H1 (cell line): ENCODE measurements around the gene NMUR1.

Source experiments
- BRCA1 ChIP-seq: IDR thresholded peaks from 2 replicates; pipeline ENCODE4 v1.6.1; 2012; ENCODE audit warnings: low read depth, low read length, improper control_type of control experiment
- CHD1 ChIP-seq: IDR thresholded peaks from 2 replicates; pipeline ENCODE4 v1.6.1; 2012; ENCODE audit warnings: low read depth, low read length, improper control_type of control experiment
- CHD2 ChIP-seq: IDR thresholded peaks from 2 replicates; pipeline ENCODE4 v1.6.1; 2012; ENCODE audit warnings: low read length, improper control_type of control experiment
- CREB1 ChIP-seq: IDR thresholded peaks from 2 replicates; pipeline ENCODE4 v1.6.1; 2012; ENCODE audit warnings: inconsistent platforms
- CTCF ChIP-seq, 3 experiments: IDR thresholded peaks; 1 replicate in 2 of 3; 2 replicates in 1 of 3; pipeline versions ENCODE4 v1.5.1 to v1.6.1; 2011; ENCODE audit warnings: low read length in 3 of 3, mild to moderate bottlenecking in 3 of 3, inconsistent platforms in 2 of 3, low read depth in 1 of 3, moderate library complexity in 1 of 3; ENCODE audit not compliant: insufficient read depth in 1 of 3; ENCODE audit errors: control extremely low read depth in 1 of 3
- EGR1 ChIP-seq: IDR thresholded peaks from 2 replicates; pipeline ENCODE4 v1.6.1; 2011; ENCODE audit warnings: low read depth, low read length, borderline replicate concordance
- EZH2 ChIP-seq: fragments of 200-600 bp; sonication (generic); IDR thresholded peaks from 2 replicates; pipeline ENCODE4 v1.7.1; 2012; ENCODE audit warnings: low read depth, mild to moderate bottlenecking, moderate library complexity, low read length, inconsistent platforms; ENCODE audit not compliant: severe bottlenecking
- POLR2AphosphoS5 ChIP-seq: IDR thresholded peaks from 2 replicates; pipeline ENCODE4 v1.6.1; 2011; ENCODE audit warnings: low read depth, low read length
- RAD21 ChIP-seq, 2 experiments: IDR thresholded peaks in 1 of 2; conservative IDR thresholded peaks in 1 of 2; 2 replicates each; pipeline ENCODE4 v1.6.1; 2011; ENCODE audit warnings: low read depth in 2 of 2, low read length in 2 of 2, improper control_type of control experiment in 1 of 2, inconsistent platforms in 1 of 2, mild to moderate bottlenecking in 1 of 2, moderate library complexity in 1 of 2
- SIN3A ChIP-seq, 2 experiments: IDR thresholded peaks in 1 of 2; conservative IDR thresholded peaks in 1 of 2; 2 replicates each; pipeline ENCODE4 v1.6.1; 2011 to 2012; ENCODE audit warnings: low read length in 2 of 2, improper control_type of control experiment in 1 of 2, low read depth in 1 of 2, mild to moderate bottlenecking in 1 of 2
- TAF1 ChIP-seq: IDR thresholded peaks from 2 replicates; pipeline ENCODE4 v1.6.1; 2011; ENCODE audit warnings: mild to moderate bottlenecking, low read depth, low read length
- YY1 ChIP-seq: IDR thresholded peaks from 2 replicates; pipeline ENCODE4 v1.6.1; 2011; ENCODE audit warnings: low read depth, mild to moderate bottlenecking, low read length

- TF ChIP-seq CTCF (IDR thresholded peaks at IDR 0.05; ENCODE audit: control extremely low read depth in 1 of 3, insufficient read depth in 1 of 3, low read depth in 1 of 3, low read length in 3 of 3): no peak
- no peak for TF ChIP-seq EZH2
- TF ChIP-seq CHD1: no peak; the same call in 1 of the 2 replicates
- TF ChIP-seq POLR2AphosphoS5: peak; percentile 37; the same call in 1 of the 2 replicates
- TF ChIP-seq EGR1: peak; percentile 51
- no peak for TF ChIP-seq CREB1
- no peak for TF ChIP-seq SIN3A (conservative IDR thresholded peaks at IDR 0.05 in 1 of 2, IDR thresholded peaks at IDR 0.05 in 1 of 2; ENCODE audit: low read depth in 1 of 2, low read length in 2 of 2)
- no peak for TF ChIP-seq CHD2
- TF ChIP-seq BRCA1: no peak
- TF ChIP-seq YY1: peak; percentile 64; the same call in 1 of the 2 replicates
- peak; percentile 40; the same call in 1 of the 2 replicates for TF ChIP-seq TAF1
- TF ChIP-seq RAD21 (IDR thresholded peaks at IDR 0.05 in 1 of 2, conservative IDR thresholded peaks at IDR 0.05 in 1 of 2; ENCODE audit: low read depth in 2 of 2, low read length in 2 of 2): no peak
Measured at GRCh38 chr2:231571661-231572191, 41.5 kb upstream of the NMUR1 start.
